NCI-H2227 (cell line): ENCODE data around the gene ACER1.
"Not testable (repeated sequence)": the region's sequence is repeated elsewhere in the genome, so short reads cannot be mapped to it uniquely, and the experiment has no call there.

Experiments
- DNase-seq: peaks from one replicate; lab custom pipeline; 2025; ENCODE audit not compliant: unreplicated experiment; lab: John Stamatoyannopoulos, UW

The ACER1 gene

GRCh38 chr19:6357174-6357573 is 23.8 kb upstream of the ACER1 start:
- no peak for DNase-seq

GRCh38 chr19:6355321-6356040 is 22.1 kb upstream of the ACER1 start:
- not testable (repeated sequence) for DNase-seq

GRCh38 chr19:6354098-6354674 is 20.8 kb upstream of the ACER1 start:
- no peak for DNase-seq

GRCh38 chr19:6352381-6353165 is 19.2 kb upstream of the ACER1 start:
- DNase-seq: no peak

- DNase-seq: no peak
Measured at GRCh38 chr19:6350688-6351087, 17.3 kb upstream of the ACER1 start.

GRCh38 chr19:6349271-6349670 is 15.9 kb upstream of the ACER1 start:
- DNase-seq: not testable (repeated sequence)

GRCh38 chr19:6343462-6343861 is 10.1 kb upstream of the ACER1 start:
- DNase-seq: no peak

- no peak for DNase-seq
Measured at GRCh38 chr19:6340493-6341201, 7.2 kb upstream of the ACER1 start.

GRCh38 chr19:6334490-6335285 is 1.3 kb upstream of the ACER1 start:
- DNase-seq: no peak

- DNase-seq: no peak
Measured at GRCh38 chr19:6326815-6327214, 6.6 kb downstream of the ACER1 start.

- DNase-seq: no peak
Measured at GRCh38 chr19:6325614-6326013, 7.8 kb downstream of the ACER1 start.

- DNase-seq: no peak
Measured at GRCh38 chr19:6324757-6325156, 8.7 kb downstream of the ACER1 start.

GRCh38 chr19:6322284-6322683 is 11.1 kb downstream of the ACER1 start:
- DNase-seq: no peak

GRCh38 chr19:6319376-6319775 is 14.0 kb downstream of the ACER1 start:
- no peak for DNase-seq

GRCh38 chr19:6318772-6319171 is 14.6 kb downstream of the ACER1 start:
- DNase-seq: no peak

- not testable (repeated sequence) for DNase-seq
Measured at GRCh38 chr19:6315646-6316045, 17.8 kb downstream of the ACER1 start.

- no peak for DNase-seq
Measured at GRCh38 chr19:6313398-6313969, 19.9 kb downstream of the ACER1 start.

- DNase-seq: no peak
Measured at GRCh38 chr19:6312018-6312417, 21.4 kb downstream of the ACER1 start.

GRCh38 chr19:6298413-6298812 is 35.0 kb downstream of the ACER1 start:
- DNase-seq: no peak

GRCh38 chr19:6297202-6297601 is 36.2 kb downstream of the ACER1 start:
- no peak for DNase-seq
